ENCODE results near the gene IFI27. TPM values are rescaled to one million over a fixed set of nuclear protein-coding genes. Genes with fewer than 3 reads are reported as not detected.

IFI27 gene
- total RNA-seq, 2 experiments from 2014 or later = 0.63 to 1.5 TPM

DNA sequence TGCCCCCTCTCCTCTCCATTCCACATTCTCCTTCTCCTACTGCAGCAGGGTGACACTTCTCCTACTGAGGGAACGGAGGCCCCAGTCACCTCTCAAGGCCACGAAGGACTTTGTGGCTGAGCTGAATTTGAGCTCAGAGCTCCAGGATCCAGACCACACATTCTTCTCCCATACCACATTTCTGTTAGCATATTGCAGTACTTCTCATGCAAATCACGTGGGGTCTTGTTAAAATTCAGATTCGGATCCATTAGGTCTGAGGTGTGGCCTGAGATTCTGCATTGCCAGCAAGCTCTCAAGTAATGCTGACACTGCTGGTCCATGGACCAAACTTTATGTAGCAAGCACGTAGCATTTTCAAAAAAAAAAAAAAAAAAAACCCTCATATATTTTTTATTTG is 28.5 kb downstream of the IFI27 start:
- no peak overlapping the region for H3K4me3 ChIP-seq (ENCODE audit: low read depth, low read length, poor library complexity, severe bottlenecking)
- no peaks in the 10 kb centered on the region for H3K36me3 ChIP-seq (ENCODE audit: insufficient read depth, low read length)
- intact Hi-C loops (cut with micrococcal nuclease; ENCODE audit: unreplicated experiment) = loop anchor here (10.0 kb wide), 1 partner anchor 204 kb away; no protein-coding TSS in a partner anchor
- ChIA-PET POLR2A (interaction anchor here (0.6 to 0.7 kb wide), 3 partner anchors 133 to 1874 kb away, joined by 3 to 6 read pairs (median 3); no protein-coding TSS in a partner anchor), CTCF (ENCODE audit: unreplicated experiment) (no interaction called here)
- DNase-seq (ENCODE audit: low spot score) = no peak
- H3K27ac ChIP-seq (ENCODE audit: low read depth, low read length, poor library complexity, severe bottlenecking) = no peak overlapping the region
- no peak overlapping the region for H2AFZ ChIP-seq (ENCODE audit: low read length)
- H3K4me2 ChIP-seq (ENCODE audit: low read length) = no peak overlapping the region
- no peak for TF ChIP-seq EZH2phosphoT487 (IDR thresholded peaks at IDR 0.05; ENCODE audit: borderline replicate concordance, low read depth, low read length)
- TF ChIP-seq, protein P1, sequence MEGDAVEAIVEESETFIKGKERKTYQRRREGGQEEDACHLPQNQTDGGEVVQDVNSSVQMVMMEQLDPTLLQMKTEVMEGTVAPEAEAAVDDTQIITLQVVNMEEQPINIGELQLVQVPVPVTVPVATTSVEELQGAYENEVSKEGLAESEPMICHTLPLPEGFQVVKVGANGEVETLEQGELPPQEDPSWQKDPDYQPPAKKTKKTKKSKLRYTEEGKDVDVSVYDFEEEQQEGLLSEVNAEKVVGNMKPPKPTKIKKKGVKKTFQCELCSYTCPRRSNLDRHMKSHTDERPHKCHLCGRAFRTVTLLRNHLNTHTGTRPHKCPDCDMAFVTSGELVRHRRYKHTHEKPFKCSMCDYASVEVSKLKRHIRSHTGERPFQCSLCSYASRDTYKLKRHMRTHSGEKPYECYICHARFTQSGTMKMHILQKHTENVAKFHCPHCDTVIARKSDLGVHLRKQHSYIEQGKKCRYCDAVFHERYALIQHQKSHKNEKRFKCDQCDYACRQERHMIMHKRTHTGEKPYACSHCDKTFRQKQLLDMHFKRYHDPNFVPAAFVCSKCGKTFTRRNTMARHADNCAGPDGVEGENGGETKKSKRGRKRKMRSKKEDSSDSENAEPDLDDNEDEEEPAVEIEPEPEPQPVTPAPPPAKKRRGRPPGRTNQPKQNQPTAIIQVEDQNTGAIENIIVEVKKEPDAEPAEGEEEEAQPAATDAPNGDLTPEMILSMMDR (conservative IDR thresholded peaks at IDR 0.05; ENCODE audit: low read length) = no peak
- H3K9me2 ChIP-seq (ENCODE audit: insufficient read depth, low read length) = no peaks in the 10 kb centered on the region
- no peaks in the 10 kb centered on the region for H3K79me2 ChIP-seq (ENCODE audit: insufficient read depth, low read depth, low read length)
- H3K4me1 ChIP-seq (ENCODE audit: insufficient read depth, low read length, poor library complexity, severe bottlenecking) = no peaks in the 10 kb centered on the region
- H3K9me3 ChIP-seq (ENCODE audit: low read length) = peaks cover 7% of the 10 kb centered on the region; the same call in 1 of the 2 replicates
- H4K20me1 ChIP-seq (ENCODE audit: insufficient read depth, low read length) = no peaks in the 10 kb centered on the region
- BruUV-seq (replicated peaks) = no TSS peak

DNA sequence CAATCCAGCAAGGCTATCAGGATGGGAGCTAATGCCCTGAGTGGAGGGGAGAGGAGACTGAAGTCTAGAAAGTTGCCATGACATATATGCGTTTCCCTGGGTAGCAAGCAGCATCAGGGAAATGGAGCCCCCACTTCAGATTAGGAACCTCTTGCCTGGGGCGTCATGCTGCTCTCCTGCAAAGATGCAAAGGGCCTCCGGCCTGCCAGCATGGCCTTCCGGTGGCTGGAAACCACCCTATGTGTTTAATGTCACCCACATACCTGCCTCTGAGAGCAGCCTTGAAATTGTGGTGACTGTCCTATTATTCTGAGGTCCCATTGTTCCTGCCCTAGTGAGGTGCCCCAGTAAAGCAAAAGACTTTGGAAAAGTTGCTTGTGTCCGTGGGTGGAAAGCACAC is 28.9 kb downstream of the IFI27 start:
- no TSS peak for BruUV-seq (replicated peaks)
- Histone ChIP-seq H3K9me2 (ENCODE audit: insufficient read depth, low read length) (no peaks in the 10 kb centered on the region), H3K9me3 (ENCODE audit: low read length) (peaks cover 7% of the 10 kb centered on the region; the same call in 1 of the 2 replicates), H3K36me3 (ENCODE audit: insufficient read depth, low read length) (no peaks in the 10 kb centered on the region), H3K27ac (ENCODE audit: low read depth, low read length, poor library complexity, severe bottlenecking) (no peak overlapping the region), H2AFZ (ENCODE audit: low read length) (no peak overlapping the region), H3K4me2 (ENCODE audit: low read length) (no peak overlapping the region), H4K20me1 (ENCODE audit: insufficient read depth, low read length) (no peaks in the 10 kb centered on the region), H3K4me3 (ENCODE audit: low read depth, low read length, poor library complexity, severe bottlenecking) (no peak overlapping the region), H3K79me2 (ENCODE audit: insufficient read depth, low read depth, low read length) (no peaks in the 10 kb centered on the region), H3K4me1 (ENCODE audit: insufficient read depth, low read length, poor library complexity, severe bottlenecking) (peaks cover under 1% of the 10 kb centered on the region)
- TF ChIP-seq EZH2phosphoT487 (IDR thresholded peaks at IDR 0.05; ENCODE audit: borderline replicate concordance, low read depth, low read length) = no peak
- TF ChIP-seq, protein P1 (conservative IDR thresholded peaks at IDR 0.05; ENCODE audit: low read length) = no peak
- POLR2A ChIA-PET = interaction anchor here (0.6 kb wide), 2 partner anchors 52 to 134 kb away, joined by 3 read pairs; no protein-coding TSS in a partner anchor
- no peak for DNase-seq (ENCODE audit: low spot score)
- intact Hi-C loops (cut with micrococcal nuclease; ENCODE audit: unreplicated experiment) = loop anchor here (10.0 kb wide), 1 partner anchor 205 kb away; no protein-coding TSS in a partner anchor
- CTCF ChIA-PET (ENCODE audit: unreplicated experiment) = no interaction called here

DNA sequence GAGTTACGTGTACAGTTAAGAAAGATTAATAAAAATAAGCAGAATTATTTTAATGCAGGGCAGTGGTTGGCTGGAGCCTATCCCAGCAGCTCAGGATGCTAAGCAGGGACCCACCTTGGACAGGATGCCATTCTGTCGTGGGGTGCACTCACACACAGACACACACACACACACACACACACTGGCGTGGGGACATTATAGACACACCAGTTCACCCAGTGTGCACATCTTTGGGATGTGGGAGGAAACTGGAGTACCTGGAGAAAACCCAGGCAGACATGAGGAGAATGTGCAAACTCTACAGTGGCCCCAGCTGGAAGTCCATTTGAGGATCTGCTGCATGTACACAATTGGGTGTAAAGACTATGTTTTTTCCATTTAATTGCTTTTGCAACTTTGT is 31.7 kb downstream of the IFI27 start:
- TF ChIP-seq EZH2phosphoT487 (IDR thresholded peaks at IDR 0.05; ENCODE audit: borderline replicate concordance, low read depth, low read length) = no peak
- TF ChIP-seq, protein P1 (conservative IDR thresholded peaks at IDR 0.05; ENCODE audit: low read length) = no peak
- intact Hi-C loops (cut with micrococcal nuclease; ENCODE audit: unreplicated experiment) = no loop called here

More for the DNA sequence above, 31.7 kb downstream of the IFI27 start:
- ChIA-PET POLR2A (interaction anchor here (0.8 to 2.3 kb wide), 4 partner anchors 13 to 116 kb away, joined by 3 to 7 read pairs (median 4); partner anchors contain the start of genes IFI27L2 and OTUB2), CTCF (ENCODE audit: unreplicated experiment) (no interaction called here)
- no TSS peak for BruUV-seq (replicated peaks)
- no peak overlapping the region for H3K4me3 ChIP-seq (ENCODE audit: low read depth, low read length, poor library complexity, severe bottlenecking)
- no peaks in the 10 kb centered on the region for H3K9me3 ChIP-seq (ENCODE audit: low read length)
- H4K20me1 ChIP-seq (ENCODE audit: insufficient read depth, low read length) = no peaks in the 10 kb centered on the region
- no peaks in the 10 kb centered on the region for H3K9me2 ChIP-seq (ENCODE audit: insufficient read depth, low read length)
- no peaks in the 10 kb centered on the region for H3K79me2 ChIP-seq (ENCODE audit: insufficient read depth, low read depth, low read length)
- no peak for DNase-seq (ENCODE audit: low spot score)
- H2AFZ ChIP-seq (ENCODE audit: low read length) = no peak overlapping the region
- H3K4me2 ChIP-seq (ENCODE audit: low read length) = no peak overlapping the region
- H3K4me1 ChIP-seq (ENCODE audit: insufficient read depth, low read length, poor library complexity, severe bottlenecking) = peaks cover 16% of the 10 kb centered on the region
- no peaks in the 10 kb centered on the region for H3K36me3 ChIP-seq (ENCODE audit: insufficient read depth, low read length)
- H3K27ac ChIP-seq (ENCODE audit: low read depth, low read length, poor library complexity, severe bottlenecking) = no peak overlapping the region
